ENCODE results near the gene KRTAP10-12. TPM values are rescaled to one million over a fixed set of nuclear protein-coding genes. Genes with fewer than 3 reads are reported as not detected.

KRTAP10-12 gene
- polyA plus RNA-seq, 1 donor from 2014 or later: not detected

DNA sequence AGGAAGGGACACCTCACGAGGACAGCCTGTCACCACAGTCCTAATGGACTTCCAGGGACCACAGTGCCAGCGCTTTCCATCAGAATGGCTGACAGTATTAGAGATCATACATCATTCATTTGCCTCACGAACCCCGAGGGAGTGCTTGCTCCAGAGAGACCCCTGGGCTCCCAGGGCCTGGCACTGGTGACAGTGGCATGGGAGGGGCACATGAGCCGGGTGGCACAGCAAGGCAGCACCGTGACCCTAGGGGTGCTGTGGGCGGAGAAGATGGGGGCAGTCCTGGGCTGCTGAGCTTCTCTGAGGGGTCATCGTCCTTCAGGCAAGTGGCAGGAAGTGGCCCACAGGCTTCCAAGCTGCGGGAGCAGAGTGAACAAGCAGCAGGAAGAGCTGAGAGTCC is 30.8 kb downstream of the KRTAP10-12 start:
- no peaks in the 10 kb centered on the region for H3K27me3 ChIP-seq (ENCODE audit: insufficient read depth, low read depth, low read length)
- TF ChIP-seq POLR2AphosphoS5 (IDR thresholded peaks at IDR 0.05): no peak
- no peak for TF ChIP-seq EZH2 (IDR thresholded peaks at IDR 0.05; ENCODE audit: borderline replicate concordance, insufficient read depth, low read length, poor library complexity, severe bottlenecking)
- TF ChIP-seq, protein P1, sequence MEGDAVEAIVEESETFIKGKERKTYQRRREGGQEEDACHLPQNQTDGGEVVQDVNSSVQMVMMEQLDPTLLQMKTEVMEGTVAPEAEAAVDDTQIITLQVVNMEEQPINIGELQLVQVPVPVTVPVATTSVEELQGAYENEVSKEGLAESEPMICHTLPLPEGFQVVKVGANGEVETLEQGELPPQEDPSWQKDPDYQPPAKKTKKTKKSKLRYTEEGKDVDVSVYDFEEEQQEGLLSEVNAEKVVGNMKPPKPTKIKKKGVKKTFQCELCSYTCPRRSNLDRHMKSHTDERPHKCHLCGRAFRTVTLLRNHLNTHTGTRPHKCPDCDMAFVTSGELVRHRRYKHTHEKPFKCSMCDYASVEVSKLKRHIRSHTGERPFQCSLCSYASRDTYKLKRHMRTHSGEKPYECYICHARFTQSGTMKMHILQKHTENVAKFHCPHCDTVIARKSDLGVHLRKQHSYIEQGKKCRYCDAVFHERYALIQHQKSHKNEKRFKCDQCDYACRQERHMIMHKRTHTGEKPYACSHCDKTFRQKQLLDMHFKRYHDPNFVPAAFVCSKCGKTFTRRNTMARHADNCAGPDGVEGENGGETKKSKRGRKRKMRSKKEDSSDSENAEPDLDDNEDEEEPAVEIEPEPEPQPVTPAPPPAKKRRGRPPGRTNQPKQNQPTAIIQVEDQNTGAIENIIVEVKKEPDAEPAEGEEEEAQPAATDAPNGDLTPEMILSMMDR (IDR thresholded peaks at IDR 0.05; ENCODE audit: poor library complexity, severe bottlenecking): no peak
- TF ChIP-seq TAF1 (IDR thresholded peaks at IDR 0.05; ENCODE audit: low read depth): no peak
- TF ChIP-seq, protein P2, sequence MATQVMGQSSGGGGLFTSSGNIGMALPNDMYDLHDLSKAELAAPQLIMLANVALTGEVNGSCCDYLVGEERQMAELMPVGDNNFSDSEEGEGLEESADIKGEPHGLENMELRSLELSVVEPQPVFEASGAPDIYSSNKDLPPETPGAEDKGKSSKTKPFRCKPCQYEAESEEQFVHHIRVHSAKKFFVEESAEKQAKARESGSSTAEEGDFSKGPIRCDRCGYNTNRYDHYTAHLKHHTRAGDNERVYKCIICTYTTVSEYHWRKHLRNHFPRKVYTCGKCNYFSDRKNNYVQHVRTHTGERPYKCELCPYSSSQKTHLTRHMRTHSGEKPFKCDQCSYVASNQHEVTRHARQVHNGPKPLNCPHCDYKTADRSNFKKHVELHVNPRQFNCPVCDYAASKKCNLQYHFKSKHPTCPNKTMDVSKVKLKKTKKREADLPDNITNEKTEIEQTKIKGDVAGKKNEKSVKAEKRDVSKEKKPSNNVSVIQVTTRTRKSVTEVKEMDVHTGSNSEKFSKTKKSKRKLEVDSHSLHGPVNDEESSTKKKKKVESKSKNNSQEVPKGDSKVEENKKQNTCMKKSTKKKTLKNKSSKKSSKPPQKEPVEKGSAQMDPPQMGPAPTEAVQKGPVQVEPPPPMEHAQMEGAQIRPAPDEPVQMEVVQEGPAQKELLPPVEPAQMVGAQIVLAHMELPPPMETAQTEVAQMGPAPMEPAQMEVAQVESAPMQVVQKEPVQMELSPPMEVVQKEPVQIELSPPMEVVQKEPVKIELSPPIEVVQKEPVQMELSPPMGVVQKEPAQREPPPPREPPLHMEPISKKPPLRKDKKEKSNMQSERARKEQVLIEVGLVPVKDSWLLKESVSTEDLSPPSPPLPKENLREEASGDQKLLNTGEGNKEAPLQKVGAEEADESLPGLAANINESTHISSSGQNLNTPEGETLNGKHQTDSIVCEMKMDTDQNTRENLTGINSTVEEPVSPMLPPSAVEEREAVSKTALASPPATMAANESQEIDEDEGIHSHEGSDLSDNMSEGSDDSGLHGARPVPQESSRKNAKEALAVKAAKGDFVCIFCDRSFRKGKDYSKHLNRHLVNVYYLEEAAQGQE (IDR thresholded peaks at IDR 0.05; ENCODE audit: borderline replicate concordance): no peak
- H3K79me2 ChIP-seq (replicated peaks; ENCODE audit: insufficient read depth, low read length): no peaks in the 10 kb centered on the region
- no peaks in the 10 kb centered on the region for H3F3A ChIP-seq (ENCODE audit: insufficient read depth, low read length, poor library complexity, severe bottlenecking)
- no peak overlapping the region for H2AFZ ChIP-seq (ENCODE audit: low read depth, low read length)
- H3K9me2 ChIP-seq (ENCODE audit: insufficient read depth, low read length): no peaks in the 10 kb centered on the region
- no peaks in the 10 kb centered on the region for H3K9me3 ChIP-seq (ENCODE audit: low read length)
- H3K9ac ChIP-seq (ENCODE audit: low read length): no peak overlapping the region
- H3K4me3 ChIP-seq (ENCODE audit: low read length): no peak overlapping the region
- no peak overlapping the region for H3K27ac ChIP-seq (ENCODE audit: low read length)
- no peaks in the 10 kb centered on the region for H4K20me1 ChIP-seq (ENCODE audit: insufficient read depth)
- no peaks in the 10 kb centered on the region for H3K36me3 ChIP-seq (ENCODE audit: insufficient read depth, low read length)
- H3K4me2 ChIP-seq (ENCODE audit: low read length): no peak overlapping the region

DNA sequence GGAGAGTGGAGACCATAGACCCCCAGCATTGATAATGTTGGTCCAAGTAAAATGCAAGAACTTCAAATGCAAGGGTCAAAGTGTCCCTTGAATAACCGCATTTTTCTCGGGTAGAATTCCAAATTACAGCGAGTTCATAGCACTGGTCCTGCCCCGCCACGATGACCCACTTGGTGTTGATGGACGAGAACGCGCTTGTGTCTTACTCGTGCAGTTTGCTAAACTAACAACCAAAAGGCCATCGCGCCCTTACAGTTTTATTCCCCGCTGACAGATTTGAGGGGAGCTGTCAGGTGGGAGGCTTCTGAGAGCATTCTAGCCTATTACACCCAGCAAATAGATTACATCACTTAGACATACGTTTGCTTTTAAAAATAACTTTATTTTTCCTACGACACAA is 31.7 kb downstream of the KRTAP10-12 start:
- Histone ChIP-seq H3K4me3 (ENCODE audit: low read length) (no peak overlapping the region), H3K79me2 (replicated peaks; ENCODE audit: insufficient read depth, low read length) (no peaks in the 10 kb centered on the region), H3K27ac (ENCODE audit: low read length) (no peak overlapping the region), H3K4me2 (ENCODE audit: low read length) (no peak overlapping the region), H3K9ac (ENCODE audit: low read length) (no peak overlapping the region), H3K36me3 (ENCODE audit: insufficient read depth, low read length) (no peaks in the 10 kb centered on the region), H3F3A (ENCODE audit: insufficient read depth, low read length, poor library complexity, severe bottlenecking) (no peaks in the 10 kb centered on the region), H4K20me1 (ENCODE audit: insufficient read depth) (no peaks in the 10 kb centered on the region), H3K9me3 (ENCODE audit: low read length) (no peaks in the 10 kb centered on the region), H3K27me3 (ENCODE audit: insufficient read depth, low read depth, low read length) (no peaks in the 10 kb centered on the region), H2AFZ (ENCODE audit: low read depth, low read length) (no peak overlapping the region), H3K9me2 (ENCODE audit: insufficient read depth, low read length) (no peaks in the 10 kb centered on the region)
- TF ChIP-seq EZH2 (IDR thresholded peaks at IDR 0.05; ENCODE audit: borderline replicate concordance, insufficient read depth, low read length, poor library complexity, severe bottlenecking): no peak
- no peak for TF ChIP-seq POLR2AphosphoS5 (IDR thresholded peaks at IDR 0.05)
- no peak for TF ChIP-seq EP300 (conservative IDR thresholded peaks at IDR 0.05; ENCODE audit: poor library complexity, severe bottlenecking)
- TF ChIP-seq MXI1 (conservative IDR thresholded peaks at IDR 0.05; ENCODE audit: poor library complexity, severe bottlenecking): no peak

DNA sequence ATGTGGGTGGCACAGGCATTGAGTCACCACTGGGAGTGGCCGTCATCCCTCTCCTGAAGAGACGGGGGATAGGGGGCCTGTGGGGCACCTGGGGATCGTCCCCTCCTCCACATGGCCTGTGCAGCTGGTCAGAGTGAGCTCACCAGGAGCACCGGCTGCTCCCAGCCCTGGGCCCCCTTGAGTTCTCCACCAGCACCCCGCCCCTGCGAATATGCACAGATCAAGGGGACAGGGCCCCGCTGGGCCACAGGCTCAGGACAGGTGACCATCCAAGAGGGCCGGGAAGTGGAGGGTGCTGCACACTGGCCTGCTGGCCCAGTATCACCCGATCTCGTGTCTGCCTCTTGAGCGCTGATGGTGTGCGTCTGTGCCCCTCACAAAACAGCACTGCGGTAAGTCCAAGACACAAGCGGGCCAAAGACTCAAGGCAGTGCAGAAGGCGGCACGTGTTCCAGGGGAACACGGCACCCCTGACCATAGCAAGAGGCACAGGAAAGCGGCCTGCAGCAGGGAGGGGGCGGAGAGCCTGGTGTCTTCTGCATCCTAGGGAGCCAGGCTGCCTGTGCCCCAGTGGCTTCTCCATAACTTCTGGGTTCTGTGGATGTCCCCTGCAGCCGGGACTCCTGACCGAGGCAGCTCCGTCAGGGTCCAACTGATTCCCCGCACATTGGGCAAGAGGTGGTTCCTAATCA is 32.5 kb downstream of the KRTAP10-12 start:
- Histone ChIP-seq H4K20me1 (ENCODE audit: insufficient read depth) (no peaks in the 10 kb centered on the region), H3F3A (ENCODE audit: insufficient read depth, low read length, poor library complexity, severe bottlenecking) (no peaks in the 10 kb centered on the region), H3K27ac (ENCODE audit: low read length) (no peak overlapping the region), H3K36me3 (ENCODE audit: insufficient read depth, low read length) (no peaks in the 10 kb centered on the region), H3K4me2 (ENCODE audit: low read length) (no peak overlapping the region), H3K27me3 (ENCODE audit: insufficient read depth, low read depth, low read length) (no peaks in the 10 kb centered on the region), H2AFZ (ENCODE audit: low read depth, low read length) (no peak overlapping the region), H3K4me3 (ENCODE audit: low read length) (no peak overlapping the region), H3K9me2 (ENCODE audit: insufficient read depth, low read length) (no peaks in the 10 kb centered on the region), H3K9me3 (ENCODE audit: low read length) (no peaks in the 10 kb centered on the region), H3K79me2 (replicated peaks; ENCODE audit: insufficient read depth, low read length) (no peaks in the 10 kb centered on the region), H3K9ac (ENCODE audit: low read length) (no peak overlapping the region)
- TF ChIP-seq POLR2AphosphoS5 (IDR thresholded peaks at IDR 0.05) (no peak), EZH2 (IDR thresholded peaks at IDR 0.05; ENCODE audit: borderline replicate concordance, insufficient read depth, low read length, poor library complexity, severe bottlenecking) (no peak), MXI1 (conservative IDR thresholded peaks at IDR 0.05; ENCODE audit: poor library complexity, severe bottlenecking) (no peak), TAF1 (IDR thresholded peaks at IDR 0.05; ENCODE audit: low read depth) (no peak), SMC3 (conservative IDR thresholded peaks at IDR 0.05; ENCODE audit: poor library complexity) (no peak), EP300 (conservative IDR thresholded peaks at IDR 0.05; ENCODE audit: poor library complexity, severe bottlenecking) (no peak), RAD21 (conservative IDR thresholded peaks at IDR 0.05) (no peak)
- TF ChIP-seq, protein P1 (IDR thresholded peaks at IDR 0.05; ENCODE audit: poor library complexity, severe bottlenecking): no peak
- TF ChIP-seq, protein P2 (IDR thresholded peaks at IDR 0.05; ENCODE audit: borderline replicate concordance): no peak

All from neural cell (in vitro differentiated cells).